GM12872 (cell line): ENCODE measurements around the gene DUSP3.

ENCODE experiments used
- TF ChIP-seq, protein P1 (sequence below): IDR thresholded peaks from 3 replicates; pipeline ENCODE4 v1.5.1; 2011; ENCODE audit warnings: low read depth, mild to moderate bottlenecking, low read length, moderate library complexity; ENCODE audit not compliant: insufficient read depth

Gene DUSP3

DNA sequence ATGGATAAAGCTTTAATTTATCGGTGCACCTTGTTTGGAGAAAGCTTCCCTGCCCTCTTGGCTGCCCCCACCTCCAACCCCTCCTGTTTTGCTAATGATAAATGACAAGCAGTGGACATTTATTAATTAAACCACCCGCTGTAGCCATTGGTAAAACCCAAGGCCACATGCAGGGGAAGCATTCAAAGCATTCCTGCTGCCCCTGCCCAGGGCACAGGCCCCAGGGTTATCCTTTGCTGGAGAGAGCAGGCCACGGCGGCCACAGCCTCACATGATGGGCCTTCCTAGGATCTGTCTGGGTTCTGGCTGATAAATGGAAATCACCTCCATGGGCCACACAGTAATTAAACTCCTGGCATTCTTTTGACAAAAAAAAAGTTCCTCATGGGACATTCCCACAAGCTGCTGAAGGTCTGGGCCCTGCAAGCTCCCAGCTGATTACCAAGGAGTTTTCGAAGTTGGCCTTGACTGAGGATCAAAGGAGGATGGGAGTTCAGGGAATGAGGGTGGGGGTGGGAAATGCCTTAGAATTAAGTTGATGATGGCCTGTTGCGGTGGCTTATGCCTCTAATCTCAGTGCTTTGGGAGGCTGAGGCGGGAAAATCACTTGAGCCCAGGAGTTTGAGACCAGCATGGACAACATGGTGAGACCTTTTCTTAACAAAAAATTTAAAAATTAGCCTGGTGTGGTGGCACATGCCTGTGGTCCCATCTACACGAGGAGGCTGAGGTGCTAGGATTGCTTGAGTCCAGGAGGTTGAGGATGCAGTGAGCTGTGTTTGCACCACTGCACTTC, 55.7 kb downstream of the DUSP3 start:
- TF ChIP-seq, protein P1, sequence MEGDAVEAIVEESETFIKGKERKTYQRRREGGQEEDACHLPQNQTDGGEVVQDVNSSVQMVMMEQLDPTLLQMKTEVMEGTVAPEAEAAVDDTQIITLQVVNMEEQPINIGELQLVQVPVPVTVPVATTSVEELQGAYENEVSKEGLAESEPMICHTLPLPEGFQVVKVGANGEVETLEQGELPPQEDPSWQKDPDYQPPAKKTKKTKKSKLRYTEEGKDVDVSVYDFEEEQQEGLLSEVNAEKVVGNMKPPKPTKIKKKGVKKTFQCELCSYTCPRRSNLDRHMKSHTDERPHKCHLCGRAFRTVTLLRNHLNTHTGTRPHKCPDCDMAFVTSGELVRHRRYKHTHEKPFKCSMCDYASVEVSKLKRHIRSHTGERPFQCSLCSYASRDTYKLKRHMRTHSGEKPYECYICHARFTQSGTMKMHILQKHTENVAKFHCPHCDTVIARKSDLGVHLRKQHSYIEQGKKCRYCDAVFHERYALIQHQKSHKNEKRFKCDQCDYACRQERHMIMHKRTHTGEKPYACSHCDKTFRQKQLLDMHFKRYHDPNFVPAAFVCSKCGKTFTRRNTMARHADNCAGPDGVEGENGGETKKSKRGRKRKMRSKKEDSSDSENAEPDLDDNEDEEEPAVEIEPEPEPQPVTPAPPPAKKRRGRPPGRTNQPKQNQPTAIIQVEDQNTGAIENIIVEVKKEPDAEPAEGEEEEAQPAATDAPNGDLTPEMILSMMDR, result no peak

- TF ChIP-seq, protein P1, result no peak
Observed at GRCh38 chr17:43722269-43722619, 56.5 kb downstream of the DUSP3 start.

GRCh38 chr17:43721537-43722268, 57.1 kb downstream of the DUSP3 start:
- TF ChIP-seq, protein P1, result no peak

DNA sequence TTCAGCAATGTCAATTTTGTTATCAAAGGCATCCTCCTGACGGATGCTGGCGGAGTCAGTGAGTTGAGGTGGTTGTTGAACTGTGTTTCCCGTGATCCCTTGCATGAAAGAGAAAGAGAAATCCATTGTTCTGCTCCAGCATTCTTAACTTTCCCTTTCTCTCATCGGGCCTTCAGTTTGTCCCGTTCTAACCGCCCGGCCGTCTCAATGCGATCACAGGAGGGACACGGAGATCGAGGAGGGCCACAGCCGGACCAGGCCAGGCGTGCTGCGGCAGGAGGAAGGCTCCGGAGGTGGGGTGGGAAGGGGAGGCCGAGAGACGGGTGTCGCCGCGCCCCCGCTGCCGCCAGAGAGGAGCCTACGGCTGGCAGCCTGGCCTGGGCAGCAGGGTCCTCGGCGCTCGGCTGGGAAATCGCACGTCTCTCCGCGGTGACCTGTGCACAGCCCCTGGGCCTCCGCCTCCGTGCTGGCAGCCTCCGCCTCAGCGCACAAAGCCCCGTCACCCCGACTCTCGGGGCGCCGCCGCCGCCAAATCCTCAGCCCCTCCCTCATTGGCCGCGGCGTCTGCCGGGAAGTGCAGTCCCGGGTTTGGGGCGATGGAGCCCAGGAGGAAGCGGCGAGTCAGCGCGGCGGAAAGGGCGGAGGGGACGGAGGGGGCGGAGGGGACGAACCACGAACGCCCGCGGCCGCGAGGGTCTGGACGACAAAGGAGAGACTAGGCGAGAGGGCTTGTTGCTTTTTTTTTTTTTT, 58.3 kb downstream of the DUSP3 start:
- TF ChIP-seq, protein P1, result no peak

DNA sequence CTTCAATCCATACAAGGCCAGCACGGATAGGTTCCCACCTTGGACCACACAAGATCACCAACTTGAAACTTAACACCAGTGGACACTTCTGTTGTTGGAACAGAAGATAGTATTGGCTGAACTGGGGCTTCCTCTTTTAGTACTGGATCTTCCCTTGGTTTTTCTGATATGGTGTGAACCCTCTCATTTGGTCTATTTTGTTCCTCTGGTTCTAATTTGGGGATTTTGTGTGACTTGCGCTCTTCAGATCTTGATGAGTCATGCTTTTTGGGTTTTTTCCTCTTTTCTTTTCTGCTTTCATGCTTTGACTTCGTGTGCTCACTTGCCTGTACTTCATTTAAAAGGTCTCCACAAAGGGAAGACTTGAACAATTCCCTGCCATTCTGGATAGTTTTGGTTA, 59.2 kb downstream of the DUSP3 start:
- TF ChIP-seq, protein P1, result no peak

DNA sequence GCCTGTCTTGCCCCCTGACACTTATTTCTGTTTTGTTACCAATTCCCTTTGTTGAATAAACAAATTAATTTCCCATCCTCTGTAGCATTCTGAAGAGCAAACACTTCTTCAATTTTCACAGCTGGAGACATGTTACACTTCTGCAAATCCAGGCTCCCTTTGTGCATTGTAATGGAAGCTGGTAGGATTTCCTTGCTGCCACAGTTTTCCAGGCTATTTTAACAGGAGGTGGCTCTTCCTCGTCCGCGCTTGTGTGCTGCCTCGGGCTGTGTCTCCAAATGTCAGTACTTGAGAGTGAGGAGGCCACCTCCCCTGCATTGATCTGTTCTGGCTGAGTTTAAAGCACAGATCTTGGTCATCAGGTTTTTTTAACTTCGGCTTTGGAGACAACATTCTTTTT, 60.2 kb downstream of the DUSP3 start:
- TF ChIP-seq, protein P1, result no peak

DNA sequence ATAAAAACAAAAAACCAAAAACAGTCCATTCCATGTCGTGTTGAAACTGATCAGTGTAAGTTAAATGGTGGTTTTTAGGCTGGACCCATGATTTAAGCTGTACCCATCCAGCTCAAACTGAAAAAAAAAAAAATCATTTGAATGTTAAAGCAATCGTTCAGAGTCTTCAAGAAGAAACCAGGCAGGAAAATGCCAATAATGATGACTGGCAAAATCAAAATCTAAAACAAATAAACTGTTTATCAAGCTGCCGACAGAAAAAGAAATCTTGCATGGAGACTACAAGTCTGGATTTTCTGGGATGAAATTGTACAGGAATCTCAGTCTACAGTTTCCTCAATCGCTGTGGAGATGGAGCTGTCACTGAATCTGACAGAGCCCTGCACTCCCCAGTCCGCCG, 60.9 kb downstream of the DUSP3 start:
- TF ChIP-seq, protein P1, result no peak
